NCI-H146 treated with DMSO at 0.1 percent for 48 hours (cell line): ENCODE measurements around the gene CST6.

Experiments used
- DNase-seq: peaks from one replicate; lab custom pipeline; 2025; ENCODE audit not compliant: unreplicated experiment; lab: John Stamatoyannopoulos, UW

The CST6 gene

DNA sequence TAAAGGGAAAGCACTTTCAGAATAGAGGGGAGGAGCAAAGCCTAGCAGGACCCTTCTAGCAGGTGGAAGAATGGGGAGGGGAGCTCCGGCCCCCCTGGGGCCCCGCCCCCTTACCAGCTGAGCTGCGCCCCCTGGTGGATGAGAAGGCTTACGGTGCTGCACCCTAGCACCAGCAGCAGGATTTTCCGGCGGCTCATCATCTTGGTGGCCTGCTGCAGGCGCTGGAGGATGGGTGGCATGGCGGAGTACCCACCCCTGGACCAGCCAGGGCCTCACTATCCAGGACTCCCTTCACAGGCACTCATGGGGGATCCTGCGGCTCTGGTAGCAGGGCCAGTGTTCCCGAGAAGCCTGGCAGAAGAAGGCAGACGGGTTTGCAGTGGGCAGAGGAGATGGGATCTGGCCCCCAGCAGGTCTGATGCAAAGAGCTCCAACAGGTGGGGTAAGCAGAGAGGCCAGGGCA lies 33.4 kb downstream of the CST6 start:
- peak; percentile 64 for DNase-seq

DNA sequence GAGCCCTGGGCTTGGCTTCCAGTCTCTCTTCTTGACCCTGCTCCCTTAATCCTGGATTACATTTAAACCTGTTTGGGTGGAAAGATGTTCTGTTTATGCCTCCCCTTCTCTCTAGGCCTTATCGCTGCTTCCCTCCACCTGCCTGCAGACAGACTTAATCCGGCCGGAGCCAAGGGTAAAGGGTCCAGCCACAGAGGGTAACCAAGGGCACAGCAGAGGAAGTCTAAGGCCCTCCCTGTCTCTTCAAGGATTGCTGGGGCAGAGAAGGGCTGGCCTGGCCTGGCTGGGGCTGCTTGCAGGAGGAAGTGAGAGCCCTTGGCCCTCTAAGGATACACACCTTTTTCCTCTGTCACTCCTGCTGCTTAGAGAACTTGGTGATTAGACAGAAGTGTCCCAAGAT lies 35.1 kb downstream of the CST6 start:
- DNase-seq = no peak

DNA sequence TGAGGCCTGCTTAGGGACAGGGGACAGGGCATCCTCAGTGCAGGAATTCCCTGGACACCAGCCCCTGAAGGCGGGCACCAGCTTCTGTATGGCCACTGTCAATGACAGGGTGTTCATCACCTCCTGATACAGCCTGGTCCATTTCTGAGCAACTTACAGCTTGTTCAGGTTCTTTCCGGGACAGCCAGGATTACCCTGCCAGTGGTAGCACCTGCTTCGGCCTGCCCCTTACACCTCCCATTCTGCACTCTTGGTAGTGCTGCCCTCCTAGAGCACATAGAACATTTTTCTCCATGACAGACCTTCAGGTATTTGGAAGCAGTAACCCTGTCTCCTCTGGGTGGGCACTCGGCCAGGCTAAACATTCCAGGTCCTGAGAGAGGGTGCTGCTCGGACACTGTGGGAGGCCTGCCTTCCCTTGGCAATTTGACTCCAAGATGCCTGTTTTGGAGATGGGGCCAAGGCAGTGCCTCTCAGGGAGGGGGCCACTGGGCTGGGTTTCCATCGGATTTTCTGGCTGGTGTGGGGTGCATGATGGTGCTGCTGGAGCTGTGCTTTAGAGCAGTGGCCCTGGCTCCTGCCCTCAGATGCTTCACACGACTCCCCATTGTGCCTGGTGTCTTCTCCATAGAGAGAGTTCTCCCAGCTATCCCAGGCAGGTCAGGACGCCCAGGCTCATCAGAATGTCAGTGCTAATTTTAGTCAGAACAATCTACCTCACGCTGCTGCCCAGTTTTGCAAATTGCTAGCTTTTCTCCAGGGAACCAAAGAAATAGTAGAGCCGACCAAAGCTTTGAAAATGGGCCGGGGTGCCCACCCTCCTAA lies 35.9 kb downstream of the CST6 start:
- no peak for DNase-seq

DNA sequence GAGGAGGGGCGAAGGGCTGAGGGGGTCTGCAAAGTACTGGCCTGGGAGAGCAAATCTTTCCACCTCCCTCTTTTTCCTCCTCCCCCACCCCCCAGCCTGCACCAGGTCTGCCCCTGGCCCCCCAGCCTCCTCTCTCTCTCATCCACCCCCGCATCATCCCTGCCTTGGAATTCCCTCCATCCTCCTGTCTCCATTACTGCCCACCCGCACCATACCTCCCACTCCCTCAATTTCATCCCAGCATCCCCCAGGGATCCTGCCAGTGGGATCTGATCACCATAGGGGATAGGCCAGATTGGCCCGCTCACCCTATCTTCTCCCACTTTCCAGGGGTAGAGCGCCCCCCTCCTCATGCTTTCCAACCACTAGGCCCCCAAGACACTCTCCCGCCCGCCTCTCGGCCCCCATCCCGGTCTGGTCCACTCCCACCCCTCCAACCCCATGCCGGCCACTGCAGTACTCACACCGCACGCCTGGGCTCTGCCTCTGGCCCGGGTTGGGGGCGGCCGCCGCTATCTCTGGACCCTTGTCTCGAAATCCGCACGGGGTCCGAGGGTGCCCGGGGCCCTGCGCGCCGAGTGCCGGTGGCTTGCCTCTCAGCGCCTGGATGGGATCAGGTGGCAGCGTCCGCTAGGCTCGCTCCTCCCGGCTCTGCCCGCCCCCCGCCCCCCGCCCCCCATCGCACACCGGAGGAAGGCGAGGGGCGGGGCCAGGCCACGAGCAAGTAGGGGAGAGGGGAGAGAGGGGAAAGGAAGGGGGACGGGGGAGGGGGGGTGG lies 36.9 kb downstream of the CST6 start, which contains the start of gene GAL3ST3:
GAL3ST3 (minus strand) TSS at position 615 of the 777 bp plus-strand sequence. CDS start 3,746 bp downstream, outside the sequence.
- no peak for DNase-seq

DNA sequence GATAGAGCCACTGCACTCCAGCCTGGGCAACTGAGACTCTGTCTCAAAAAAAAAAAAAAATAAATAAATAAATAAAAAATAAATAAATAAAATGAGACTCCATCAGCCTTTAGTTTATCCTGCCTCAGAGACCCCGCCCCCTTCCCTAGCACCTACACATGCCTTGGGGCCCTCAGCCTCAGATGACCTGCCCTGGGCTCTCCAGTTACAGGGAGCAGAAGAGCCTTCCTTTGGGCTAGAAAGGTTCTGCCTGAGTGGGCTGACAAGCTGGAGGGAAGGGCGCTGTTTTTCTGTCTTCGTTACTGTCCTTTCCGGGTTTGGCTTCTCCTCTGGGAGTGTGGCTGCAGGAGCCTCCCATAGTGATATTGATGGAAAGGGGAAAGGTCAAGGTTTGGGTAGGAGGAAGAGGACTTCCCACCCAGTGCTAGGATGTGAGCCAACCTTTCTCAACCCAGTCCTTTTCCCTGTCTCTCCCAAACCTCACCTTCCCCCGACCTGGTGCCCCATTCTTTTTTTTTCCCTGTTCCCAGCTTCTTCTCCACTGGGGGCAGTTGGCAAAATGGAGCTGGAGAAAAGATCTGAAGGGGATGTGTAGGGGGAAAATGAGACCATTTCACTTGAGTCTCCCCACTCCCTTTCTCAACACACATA lies 38.9 kb downstream of the CST6 start:
- no peak for DNase-seq

DNA sequence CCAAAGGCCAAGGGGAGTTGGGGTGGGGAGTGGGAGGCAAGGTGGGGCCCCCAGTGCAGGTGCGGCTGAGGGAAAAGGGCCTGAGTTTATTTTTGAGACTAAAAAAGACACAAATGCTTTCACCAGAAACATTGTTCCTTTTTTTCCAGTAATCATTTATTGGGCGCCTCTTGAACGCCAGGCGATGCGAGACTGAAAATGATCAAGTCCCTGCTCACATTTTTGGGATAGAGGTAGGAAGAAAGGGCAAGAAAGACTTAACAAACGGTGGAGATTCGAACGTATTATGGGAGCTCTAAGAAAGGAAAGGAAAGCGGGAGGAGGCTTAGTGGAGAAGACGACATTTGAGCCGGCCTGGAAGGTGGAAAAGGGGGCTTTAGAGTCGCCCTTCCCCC lies 39.6 kb downstream of the CST6 start:
- DNase-seq = no peak

DNA sequence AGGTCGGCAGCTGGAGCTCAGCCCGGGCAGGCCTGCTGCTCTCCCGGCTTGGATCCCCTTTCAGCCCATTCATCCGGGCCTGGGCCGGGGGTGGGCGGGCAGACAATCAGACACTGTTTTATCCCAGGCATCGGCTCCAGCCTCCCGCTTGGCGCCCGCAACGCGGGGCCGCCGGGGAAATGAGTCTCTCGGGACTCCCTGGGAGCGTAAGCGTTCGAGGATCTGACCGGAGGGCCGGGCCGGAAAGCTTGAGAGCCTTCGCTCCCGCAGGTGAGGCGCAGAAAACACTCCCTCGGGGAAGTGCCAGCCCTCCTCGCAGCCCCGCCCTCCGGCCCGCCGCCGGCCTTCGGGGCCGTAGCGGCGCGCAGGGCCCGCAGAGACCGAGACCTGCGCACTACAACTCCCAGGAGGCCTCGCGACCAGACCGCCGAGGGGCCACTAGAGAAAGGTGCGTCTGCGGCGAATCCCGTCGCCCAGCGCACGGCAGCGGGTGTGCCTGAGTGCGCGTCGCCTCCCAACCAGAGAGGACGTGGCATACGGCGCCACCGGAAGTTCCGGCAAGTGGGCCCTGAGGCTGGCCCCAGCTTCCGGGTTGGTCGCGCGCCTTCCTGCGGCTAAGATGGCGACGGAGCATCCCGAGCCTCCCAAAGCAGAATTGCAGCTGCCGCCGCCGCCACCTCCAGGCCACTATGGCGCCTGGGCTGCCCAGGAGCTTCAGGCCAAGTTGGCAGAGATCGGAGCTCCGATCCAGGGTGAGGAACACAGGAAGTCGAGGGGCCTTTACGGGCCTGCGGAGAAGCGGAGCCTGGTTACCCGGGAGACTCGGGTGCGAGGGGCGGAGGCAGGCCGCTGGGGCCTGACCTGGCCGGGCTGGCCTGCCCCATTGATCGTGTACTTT lies 40.2 kb downstream of the CST6 start, which contains the start of gene SF3B2:
SF3B2 (plus strand) TSS at position 599 of the 898 bp plus-strand sequence; CDS start at position 620, 21 bp downstream.
- DNase-seq = peak; percentile 91

DNA sequence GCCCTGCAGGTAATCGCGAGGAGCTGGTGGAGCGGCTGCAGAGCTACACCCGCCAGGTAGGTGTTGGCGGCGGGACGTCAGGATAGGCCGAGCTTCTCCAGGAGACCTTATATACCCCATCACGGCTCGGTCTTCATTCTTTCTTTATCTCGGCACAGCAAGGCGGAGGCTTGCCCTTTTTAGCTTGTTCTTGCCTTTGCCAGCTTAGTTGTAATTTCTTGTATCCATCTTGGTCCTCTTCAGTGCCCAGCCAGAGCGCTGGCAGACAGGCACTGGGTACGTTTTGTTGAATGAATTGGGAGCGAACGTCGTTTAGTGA lies 40.8 kb downstream of the CST6 start:
- DNase-seq = peak; percentile 52

DNA sequence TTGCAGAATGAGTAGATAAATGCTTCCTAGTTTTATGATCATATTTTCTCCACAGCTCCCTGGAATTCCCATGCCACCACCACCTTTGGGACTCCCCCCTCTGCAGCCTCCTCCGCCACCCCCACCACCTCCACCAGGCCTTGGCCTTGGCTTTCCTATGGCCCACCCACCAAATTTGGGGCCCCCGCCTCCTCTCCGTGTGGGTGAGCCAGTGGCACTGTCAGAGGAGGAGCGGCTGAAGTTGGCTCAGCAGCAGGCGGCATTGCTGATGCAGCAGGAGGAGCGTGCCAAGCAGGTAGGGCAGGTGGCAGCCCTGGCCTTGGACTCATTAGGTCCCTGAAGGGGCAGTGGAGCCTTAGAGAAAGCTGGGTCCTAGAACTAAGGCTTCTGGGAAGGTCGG lies 43.2 kb downstream of the CST6 start:
- no peak for DNase-seq

DNA sequence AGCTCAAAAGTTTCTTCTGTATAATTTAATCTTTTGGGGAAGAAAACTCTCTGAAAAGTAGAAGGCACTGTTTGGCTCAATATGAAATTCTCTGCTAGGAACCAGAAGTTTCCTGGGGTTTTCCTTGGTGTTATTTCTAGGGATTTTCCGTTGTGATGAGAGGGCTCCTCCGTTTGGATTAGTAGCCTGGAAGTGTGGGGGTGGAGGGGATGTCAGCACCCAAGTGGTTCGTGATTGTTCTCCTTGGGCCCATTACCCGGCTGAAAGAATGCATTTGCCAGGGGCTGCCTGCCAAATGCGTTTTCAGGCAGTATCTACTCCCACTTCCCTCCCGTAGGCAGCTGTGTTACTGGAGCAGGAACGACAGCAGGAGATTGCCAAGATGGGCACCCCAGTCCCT lies 44.7 kb downstream of the CST6 start:
- DNase-seq = no peak

DNA sequence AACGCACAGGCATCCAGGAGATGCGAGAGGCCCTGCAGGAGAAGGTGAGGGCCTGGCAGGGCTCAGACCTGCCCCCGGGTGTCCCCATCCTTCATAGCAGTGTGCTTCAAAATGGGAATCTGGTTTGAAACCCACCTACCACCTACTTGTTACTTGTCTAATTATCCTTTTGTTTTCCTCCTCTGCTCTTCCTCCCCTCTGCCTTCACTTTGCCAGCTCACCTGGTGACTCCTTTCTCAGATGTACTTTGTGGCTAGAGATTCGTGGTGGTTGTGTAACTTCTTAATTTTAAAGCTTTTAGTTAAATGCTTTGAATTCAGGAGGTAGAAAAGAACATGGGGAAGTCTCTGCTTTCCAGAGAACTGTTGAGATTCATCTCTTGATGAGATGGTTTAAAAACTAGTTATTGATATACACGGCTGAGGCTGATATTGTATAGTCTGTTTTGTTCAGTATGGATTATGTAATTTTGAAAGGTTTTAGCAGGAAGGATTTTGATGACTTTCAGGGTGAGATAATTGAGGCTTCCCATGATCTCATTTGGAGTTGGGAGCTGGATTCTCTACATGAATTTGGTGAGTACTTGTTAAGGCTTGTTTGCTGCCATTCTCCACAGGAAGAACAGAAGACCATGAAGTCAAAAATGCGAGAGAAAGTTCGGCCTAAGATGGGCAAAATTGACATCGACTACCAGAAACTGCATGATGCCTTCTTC lies 48.3 kb downstream of the CST6 start:
- DNase-seq = no peak

DNA sequence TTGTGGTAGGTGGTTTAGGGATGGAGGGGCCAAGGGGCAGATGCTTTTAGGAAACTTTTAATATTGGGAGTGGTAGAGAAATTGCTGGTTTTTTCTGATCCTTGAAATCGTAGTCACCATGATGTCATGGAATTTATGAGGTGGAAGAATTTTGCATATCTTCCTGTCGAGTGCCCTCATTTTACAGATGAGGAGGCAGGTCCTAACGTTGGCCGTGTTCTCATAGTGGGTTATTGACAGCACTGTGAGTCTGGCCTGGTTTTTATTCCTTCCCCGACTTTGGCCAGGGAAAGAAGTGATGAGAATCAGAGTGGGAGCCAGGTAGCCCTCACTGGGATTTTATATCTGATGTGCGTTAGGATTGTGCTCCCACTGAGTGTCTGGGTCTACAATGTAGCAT lies 49.5 kb downstream of the CST6 start:
- no peak for DNase-seq

DNA sequence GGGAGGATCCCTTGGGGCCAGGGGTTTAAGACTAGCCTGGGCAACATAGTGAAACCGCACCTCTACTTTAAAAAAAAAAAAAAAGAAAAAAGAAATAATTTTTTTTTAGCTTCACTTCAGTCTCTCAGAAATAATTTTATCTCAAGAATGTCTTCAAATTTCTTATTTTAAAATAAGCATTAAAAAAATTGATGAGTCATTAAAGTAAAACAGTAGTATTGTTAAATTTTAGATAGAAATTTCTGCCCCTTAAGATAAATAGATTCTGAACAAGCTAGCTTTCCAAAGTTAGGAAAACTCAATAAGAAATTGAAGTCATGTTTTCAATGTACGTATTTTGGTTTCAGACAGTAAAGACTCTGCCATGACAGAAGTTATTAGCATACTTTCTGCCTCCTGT lies 50.6 kb downstream of the CST6 start:
- no peak for DNase-seq
